ENCODE measurements around the gene PKD1.

Gene PKD1

GRCh38 chr16:2179576-2179975 is 43.9 kb upstream of the PKD1 start:
- no peak overlapping the region for H3K4me3 ChIP-seq (replicated peaks; ENCODE audit: low read depth, low read length)
- TF ChIP-seq CTCF (IDR thresholded peaks at IDR 0.05; ENCODE audit: low read depth, low read length, missing control alignments) = no peak
- no peak for DNase-seq (ENCODE audit: extremely low read depth, low read depth)

- no peak for DNase-seq (ENCODE audit: extremely low read depth, low read depth)
- no peak overlapping the region for H3K4me3 ChIP-seq (replicated peaks; ENCODE audit: low read depth, low read length)
- TF ChIP-seq CTCF (IDR thresholded peaks at IDR 0.05; ENCODE audit: low read depth, low read length, missing control alignments) = no peak
These were observed 43.4 kb upstream of the PKD1 start for GRCh38 chr16:2179107-2179501.

GRCh38 chr16:2178321-2179106 is 42.8 kb upstream of the PKD1 start:
- DNase-seq (ENCODE audit: extremely low read depth, low read depth) = no peak
- H3K4me3 ChIP-seq (replicated peaks; ENCODE audit: low read depth, low read length) = no peak overlapping the region
- no peak for TF ChIP-seq CTCF (IDR thresholded peaks at IDR 0.05; ENCODE audit: low read depth, low read length, missing control alignments)

GRCh38 chr16:2177561-2177960 is 41.9 kb upstream of the PKD1 start:
- no peak overlapping the region for H3K4me3 ChIP-seq (replicated peaks; ENCODE audit: low read depth, low read length)
- TF ChIP-seq CTCF (IDR thresholded peaks at IDR 0.05; ENCODE audit: low read depth, low read length, missing control alignments) = no peak
- no peak for DNase-seq (ENCODE audit: extremely low read depth, low read depth)

GRCh38 chr16:2177101-2177500 is 41.4 kb upstream of the PKD1 start:
- TF ChIP-seq CTCF (IDR thresholded peaks at IDR 0.05; ENCODE audit: low read depth, low read length, missing control alignments) = no peak
- no peak for DNase-seq (ENCODE audit: extremely low read depth, low read depth)
- no peak overlapping the region for H3K4me3 ChIP-seq (replicated peaks; ENCODE audit: low read depth, low read length)

- no peak overlapping the region for H3K4me3 ChIP-seq (replicated peaks; ENCODE audit: low read depth, low read length)
- no peak for TF ChIP-seq CTCF (IDR thresholded peaks at IDR 0.05; ENCODE audit: low read depth, low read length, missing control alignments)
- no peak for DNase-seq (ENCODE audit: extremely low read depth, low read depth)
These were observed 40.3 kb upstream of the PKD1 start for GRCh38 chr16:2176047-2176446.

- TF ChIP-seq CTCF (IDR thresholded peaks at IDR 0.05; ENCODE audit: low read depth, low read length, missing control alignments) = no peak
- no peak overlapping the region for H3K4me3 ChIP-seq (replicated peaks; ENCODE audit: low read depth, low read length)
- no peak for DNase-seq (ENCODE audit: extremely low read depth, low read depth)
These were observed 39.8 kb upstream of the PKD1 start for GRCh38 chr16:2175454-2175853.
